KMS-11 (cell line): ENCODE data around the gene KCTD3.
A peak's percentile ranks its signal among the peaks of the same experiment; 100 is the strongest.

Experiments used
- H2AFZ ChIP-seq: fragments of 200-600 bp; sonication (generic); 2 replicates; pipeline ENCODE4 v1.6.1; 2016; ENCODE audit warnings: antibody characterized with exemption, mixed run types, low read depth
- H3K27ac ChIP-seq: fragments of 200-600 bp; sonication (generic); 2 replicates; pipeline ENCODE4 v1.6.1; 2016; ENCODE audit warnings: mild to moderate bottlenecking, mixed run types
- H3K27me3 ChIP-seq: fragments of 200-600 bp; sonication (generic); 2 replicates; pipeline ENCODE4 v1.6.1; 2017; ENCODE audit warnings: mild to moderate bottlenecking, low read depth, mixed run types, moderate library complexity; ENCODE audit not compliant: insufficient read depth
- H3K36me3 ChIP-seq: fragments of 200-600 bp; sonication (generic); 2 replicates; pipeline ENCODE4 v1.6.1; 2017; ENCODE audit warnings: mild to moderate bottlenecking, mixed run types; ENCODE audit not compliant: insufficient read depth
- H3K4me1 ChIP-seq: fragments of 200-600 bp; sonication (generic); 2 replicates; pipeline ENCODE4 v1.6.1; 2016; ENCODE audit warnings: mild to moderate bottlenecking, low read depth, mixed run types; ENCODE audit not compliant: poor library complexity, severe bottlenecking
- H3K4me2 ChIP-seq: fragments of 200-600 bp; sonication (generic); 2 replicates; pipeline ENCODE4 v1.7.0; 2016; ENCODE audit warnings: mild to moderate bottlenecking, mixed run types
- H3K4me3 ChIP-seq: fragments of 200-600 bp; sonication (generic); IDR thresholded peaks from 2 replicates; pipeline ENCODE4 v1.6.1; 2017; ENCODE audit warnings: low read depth, low read length, mixed read lengths; ENCODE audit not compliant: insufficient read depth
- H3K79me2 ChIP-seq: fragments of 200-600 bp; sonication (generic); 2 replicates; pipeline ENCODE4 v1.6.1; 2016; ENCODE audit warnings: low read depth, mixed run types; ENCODE audit not compliant: insufficient read depth
- H3K9ac ChIP-seq: fragments of 200-600 bp; sonication (generic); 2 replicates; pipeline ENCODE4 v1.6.1; 2016; ENCODE audit warnings: mild to moderate bottlenecking, mixed run types
- H4K20me1 ChIP-seq: fragments of 200-600 bp; sonication (generic); 2 replicates; pipeline ENCODE4 v1.6.1; 2016; ENCODE audit warnings: mild to moderate bottlenecking, mixed run types; ENCODE audit not compliant: insufficient read depth
- CTCF ChIP-seq: fragments of 200-600 bp; sonication (generic); conservative IDR thresholded peaks from 2 replicates; pipeline ENCODE4 v1.6.1; 2017; ENCODE audit warnings: low read depth, mild to moderate bottlenecking, antibody characterized with exemption, low read length, moderate library complexity, mixed read lengths

Gene KCTD3

GRCh38 chr1:215523128-215523861, 43.8 kb upstream of the KCTD3 start:
- TF ChIP-seq CTCF, result no peak
- Histone ChIP-seq H3K79me2 (no peaks in the 10 kb centered on the region), H3K4me3 (no peak overlapping the region), H2AFZ (no peak overlapping the region), H3K27me3 (no peaks in the 10 kb centered on the region), H3K9ac (no peak overlapping the region), H3K36me3 (no peaks in the 10 kb centered on the region), H3K27ac (no peak overlapping the region), H4K20me1 (no peaks in the 10 kb centered on the region), H3K4me1 (no peaks in the 10 kb centered on the region), H3K4me2 (no peak overlapping the region)

GRCh38 chr1:215523906-215524305, 43.2 kb upstream of the KCTD3 start:
- Histone ChIP-seq H3K4me1 (no peaks in the 10 kb centered on the region), H3K9ac (no peak overlapping the region), H3K36me3 (no peaks in the 10 kb centered on the region), H3K79me2 (no peaks in the 10 kb centered on the region), H3K4me3 (no peak overlapping the region), H4K20me1 (no peaks in the 10 kb centered on the region), H2AFZ (no peak overlapping the region), H3K27me3 (no peaks in the 10 kb centered on the region), H3K4me2 (no peak overlapping the region), H3K27ac (no peak overlapping the region)
- no peak for TF ChIP-seq CTCF

- TF ChIP-seq CTCF, result peak; percentile 91
- Histone ChIP-seq H3K79me2 (no peaks in the 10 kb centered on the region), H4K20me1 (no peaks in the 10 kb centered on the region), H3K4me2 (no peak overlapping the region), H2AFZ (no peak overlapping the region), H3K4me1 (no peaks in the 10 kb centered on the region), H3K27me3 (no peaks in the 10 kb centered on the region), H3K36me3 (no peaks in the 10 kb centered on the region), H3K27ac (no peak overlapping the region), H3K4me3 (no peak overlapping the region), H3K9ac (no peak overlapping the region)
Observed at GRCh38 chr1:215526147-215526845, 40.8 kb upstream of the KCTD3 start.

GRCh38 chr1:215526846-215527151, 40.3 kb upstream of the KCTD3 start:
- Histone ChIP-seq H3K4me1 (no peaks in the 10 kb centered on the region), H3K27ac (no peak overlapping the region), H4K20me1 (no peaks in the 10 kb centered on the region), H3K9ac (no peak overlapping the region), H2AFZ (no peak overlapping the region), H3K4me2 (no peak overlapping the region), H3K36me3 (no peaks in the 10 kb centered on the region), H3K4me3 (no peak overlapping the region), H3K27me3 (no peaks in the 10 kb centered on the region), H3K79me2 (no peaks in the 10 kb centered on the region)
- TF ChIP-seq CTCF, result peak; percentile 47; the same call in 1 of the 2 replicates
